Inflammatory macrophage treated with lipopolysaccharide for 4 hours (primary cell): Measurements from ENCODE around the gene AVPI1.
"Not testable (repeated sequence)": the region's sequence is repeated elsewhere in the genome, so short reads cannot be mapped to it uniquely, and the experiment has no call there.

Experiments used
- DNase-seq: peaks from one replicate; pipeline ENCODE4 v3.0.0-alpha.2; 2020

AVPI1 gene

GRCh38 chr10:97682042-97682441 is 5.0 kb downstream of the AVPI1 start:
- no peak for DNase-seq

GRCh38 chr10:97679594-97679993 is 7.4 kb downstream of the AVPI1 start:
- no peak for DNase-seq

DNA sequence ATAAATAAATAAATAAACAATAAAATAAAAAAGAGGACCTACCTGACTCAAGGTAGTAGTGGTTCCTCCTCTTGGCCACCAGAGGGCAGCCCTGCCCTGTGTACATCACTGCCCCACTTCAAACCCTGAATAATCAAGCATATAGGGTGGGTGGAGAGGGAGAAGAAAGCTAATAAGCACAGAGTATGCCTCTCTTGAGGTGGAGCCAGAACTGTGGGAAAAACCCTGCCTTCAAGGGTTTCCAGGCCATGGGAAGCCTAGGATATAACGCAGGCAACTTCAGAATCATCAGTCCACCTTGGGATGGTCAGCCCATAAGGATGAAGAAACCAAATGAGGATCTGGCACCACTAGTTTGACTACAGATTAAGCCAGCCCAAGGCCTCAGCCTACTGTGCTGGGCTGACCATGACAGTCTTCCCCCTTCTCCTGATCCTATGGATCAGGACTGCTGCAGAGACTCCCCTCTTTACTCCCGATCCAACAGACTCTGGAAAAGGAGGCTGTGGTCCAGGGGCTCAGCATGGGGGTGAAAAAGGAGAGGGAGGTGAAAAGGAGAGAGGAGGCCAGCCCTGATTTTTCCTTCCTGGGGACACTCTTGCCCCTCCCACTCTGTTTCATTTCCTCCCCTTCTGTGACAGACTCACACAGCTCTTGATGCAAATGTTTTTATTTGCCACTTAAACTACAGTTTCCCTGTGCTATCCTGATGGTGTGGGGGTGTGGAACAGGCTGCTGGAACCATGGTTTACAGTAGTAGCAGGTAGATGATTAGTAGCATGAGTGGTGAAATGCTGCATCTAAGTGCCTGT is 10.1 kb downstream of the AVPI1 start:
- peak; percentile 40 for DNase-seq

- DNase-seq = no peak
Measured at GRCh38 chr10:97675222-97675621, 11.8 kb downstream of the AVPI1 start.

GRCh38 chr10:97673736-97674525 is 13.1 kb downstream of the AVPI1 start:
- DNase-seq = peak; percentile 22

GRCh38 chr10:97669571-97669970 is 17.5 kb downstream of the AVPI1 start:
- no peak for DNase-seq

- no peak for DNase-seq
Measured at GRCh38 chr10:97667463-97667862, 19.6 kb downstream of the AVPI1 start.

DNA sequence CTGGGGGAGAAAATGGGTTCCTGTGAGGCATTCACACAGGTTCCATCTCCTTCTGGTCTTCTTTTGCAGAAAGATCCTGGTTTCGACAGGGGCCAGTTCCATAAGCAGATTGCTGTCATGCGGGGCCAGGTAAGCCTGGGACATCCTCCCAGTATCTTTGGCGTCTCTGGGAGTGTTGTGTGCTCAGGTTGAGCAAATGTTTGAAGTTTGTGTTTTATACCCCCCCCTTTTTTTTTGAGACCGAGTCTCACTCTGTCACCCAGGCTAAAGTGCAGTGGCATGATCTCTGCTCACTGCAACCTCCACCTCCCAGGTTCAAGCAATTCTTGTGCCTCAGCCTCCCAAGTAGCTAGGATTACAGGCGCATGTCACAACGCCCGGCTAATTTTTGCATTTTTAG is 20.0 kb downstream of the AVPI1 start:
- DNase-seq = no peak

DNA sequence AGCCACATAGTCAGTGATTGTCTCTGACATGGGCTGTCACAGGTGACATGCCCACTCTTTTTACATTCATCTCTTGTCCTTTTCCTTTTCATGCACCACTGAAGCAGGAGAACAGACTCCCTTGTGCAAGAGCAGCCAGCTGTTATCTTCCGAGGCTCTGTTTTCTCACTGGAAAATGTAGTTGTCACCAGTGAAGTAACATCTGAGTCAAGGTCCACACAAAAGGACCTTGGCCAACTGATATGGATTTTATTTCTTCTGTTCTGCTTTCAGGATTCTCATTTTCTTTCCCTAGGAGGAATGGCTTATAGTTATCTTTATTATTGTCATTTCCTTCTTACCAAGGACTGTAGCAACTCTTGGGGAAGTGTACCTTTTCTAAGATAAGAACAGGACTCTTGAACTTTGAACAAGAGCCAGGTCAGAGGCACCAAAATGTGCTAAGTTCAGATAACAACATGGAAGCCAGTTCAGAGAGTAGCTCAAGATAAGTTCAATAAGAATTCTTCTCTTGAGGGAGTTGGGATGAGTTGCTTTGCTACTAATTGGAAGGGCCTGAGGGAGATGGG is 22.7 kb downstream of the AVPI1 start:
- DNase-seq = no peak

- DNase-seq = no peak
Measured at GRCh38 chr10:97659589-97659988, 27.5 kb downstream of the AVPI1 start.

GRCh38 chr10:97656777-97657176 is 30.3 kb downstream of the AVPI1 start:
- no peak for DNase-seq

- no peak for DNase-seq
Measured at GRCh38 chr10:97651773-97652172, 35.3 kb downstream of the AVPI1 start.

- DNase-seq = peak; percentile 35
Measured at GRCh38 chr10:97650726-97651125, 36.3 kb downstream of the AVPI1 start.

DNA sequence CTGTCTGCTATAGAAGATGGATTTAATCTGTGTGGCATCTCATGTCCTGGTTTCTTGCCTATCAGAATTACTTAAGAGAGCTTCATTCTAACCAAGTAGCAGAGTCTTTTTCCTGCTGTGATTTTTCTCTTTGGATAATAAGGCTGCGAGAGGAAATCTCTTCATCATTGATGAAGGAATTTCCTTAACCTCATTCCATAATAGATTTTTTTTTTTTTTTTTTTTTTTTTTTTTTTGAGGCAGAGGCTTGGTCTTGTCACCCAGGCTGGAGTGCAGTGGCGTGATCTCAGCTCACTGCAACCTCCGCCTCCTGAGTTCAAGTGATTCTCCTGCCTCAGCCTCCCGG is 37.7 kb downstream of the AVPI1 start:
- DNase-seq = not testable (repeated sequence)

DNA sequence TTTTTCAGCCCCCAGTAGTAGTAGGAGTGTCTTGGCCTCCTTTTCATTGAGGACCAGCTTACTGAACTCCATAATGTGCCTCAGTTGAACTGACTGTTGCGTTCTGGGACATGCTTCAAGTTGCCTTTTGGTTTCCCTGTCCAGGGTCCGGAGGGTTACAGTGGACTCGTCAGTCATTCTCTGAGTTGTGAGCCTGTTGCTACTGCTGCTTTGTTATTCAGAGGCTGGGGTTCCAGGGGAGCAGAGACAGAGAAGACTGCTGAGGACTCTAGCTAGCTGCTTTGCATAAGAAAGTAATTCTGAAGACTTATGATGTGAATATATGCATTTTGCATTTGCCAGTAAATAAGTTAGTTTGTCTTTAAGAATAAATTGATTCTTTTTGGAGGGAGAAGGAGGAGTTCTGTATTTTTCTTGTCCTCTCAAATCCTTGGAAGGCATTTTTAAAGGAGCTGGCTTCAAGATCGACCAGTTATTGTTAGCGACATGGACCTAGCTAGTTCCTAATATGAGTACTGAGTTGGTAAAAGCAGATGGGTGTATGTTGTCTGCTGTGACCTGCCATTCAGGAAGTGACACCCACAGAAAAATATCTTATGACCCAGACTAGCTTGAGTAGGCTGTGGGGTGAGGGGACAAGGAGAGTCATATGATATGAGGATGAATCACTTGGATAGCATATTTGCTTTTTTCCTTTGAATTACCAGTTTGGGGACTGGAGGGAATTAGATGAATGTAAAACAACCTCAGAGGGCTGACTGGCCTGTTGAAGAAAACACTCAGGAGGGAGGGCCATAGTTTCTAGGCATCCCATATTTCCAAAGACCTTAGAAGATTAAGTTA is 38.3 kb downstream of the AVPI1 start:
- DNase-seq = peak; percentile 97

DNA sequence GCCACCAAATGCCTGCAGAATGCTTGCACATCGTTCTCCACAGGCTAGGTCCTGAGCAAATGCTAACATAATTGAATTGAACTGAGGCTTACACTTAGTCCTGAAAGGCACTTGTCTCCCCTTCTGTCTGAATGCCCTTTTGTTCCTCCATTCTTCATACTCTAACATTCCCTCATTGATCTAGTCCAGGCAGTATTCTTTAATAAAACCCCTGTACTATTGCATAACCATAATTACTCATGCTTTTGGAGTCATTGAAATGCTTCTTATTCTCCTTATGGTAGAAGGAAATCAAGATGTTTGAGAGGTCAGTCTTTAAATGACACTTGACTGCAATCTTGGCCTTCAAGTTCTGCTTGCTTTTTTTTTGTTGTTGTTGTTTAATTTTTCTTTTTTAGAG is 39.5 kb downstream of the AVPI1 start:
- DNase-seq = peak; percentile 78

- peak; percentile 44 for DNase-seq
Measured at GRCh38 chr10:97644936-97645335, 42.1 kb downstream of the AVPI1 start.

- DNase-seq = peak; percentile 23
Measured at GRCh38 chr10:97643441-97643985, 43.5 kb downstream of the AVPI1 start.

DNA sequence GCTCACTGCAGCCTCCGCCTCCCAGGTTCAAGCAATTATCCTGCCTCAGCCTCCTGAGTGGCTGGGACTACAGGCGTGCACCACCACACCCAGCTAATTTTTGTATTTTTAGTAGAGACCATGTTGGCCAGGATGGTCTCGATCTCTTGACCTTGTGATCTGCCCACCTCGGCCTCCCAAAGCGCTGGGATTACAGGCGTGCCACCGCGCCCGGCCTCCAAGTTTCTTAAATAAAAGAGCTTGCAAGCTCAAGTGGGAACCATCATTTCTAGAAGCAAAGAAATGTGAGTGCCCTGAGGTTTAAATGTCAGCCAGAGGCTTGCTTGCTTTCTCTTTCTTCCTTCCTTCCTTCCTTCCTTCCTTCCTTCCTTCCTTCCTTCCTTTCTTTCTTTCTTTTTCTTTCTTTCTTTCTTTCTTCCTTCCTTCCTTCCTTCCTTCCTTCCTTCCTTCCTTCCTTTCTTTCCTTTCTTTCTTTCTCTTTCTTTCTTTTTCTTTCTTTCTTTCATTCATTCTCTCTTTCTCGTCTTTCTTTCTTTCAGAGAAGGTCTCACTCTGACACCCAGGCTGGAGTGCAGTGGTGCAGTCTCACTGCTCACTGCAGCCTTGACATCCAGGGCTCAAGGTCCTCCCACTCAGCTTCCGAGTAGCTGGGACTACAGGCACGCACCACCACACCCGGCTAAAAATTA is 44.4 kb downstream of the AVPI1 start:
- DNase-seq = not testable (repeated sequence)

- peak; percentile 47 for DNase-seq
Measured at GRCh38 chr10:97640868-97641811, 45.9 kb downstream of the AVPI1 start.
